Dermis blood vessel endothelial cell (primary cell): Measurements from ENCODE around the gene ARHGAP26. TPM values are rescaled to one million over a fixed set of nuclear protein-coding genes. Genes with fewer than 3 reads are reported as not detected.
"Not testable (repeated sequence)": the region's sequence is repeated elsewhere in the genome, so short reads cannot be mapped to it uniquely, and the experiment has no call there.

Experiments
- DNase-seq: peaks from one replicate; pipeline ENCODE4 v3.0.0; 2010
- total RNA-seq: library from RNA; depleted of rRNA; stranded (reverse); fragments of >200 nt; gene quantifications from 2 replicates; pipeline ENCODE4 v1.2.3, GENCODE V29; 2014

Gene ARHGAP26
- total RNA-seq, 1 donor from 2014 or later = 51.7 TPM

DNA sequence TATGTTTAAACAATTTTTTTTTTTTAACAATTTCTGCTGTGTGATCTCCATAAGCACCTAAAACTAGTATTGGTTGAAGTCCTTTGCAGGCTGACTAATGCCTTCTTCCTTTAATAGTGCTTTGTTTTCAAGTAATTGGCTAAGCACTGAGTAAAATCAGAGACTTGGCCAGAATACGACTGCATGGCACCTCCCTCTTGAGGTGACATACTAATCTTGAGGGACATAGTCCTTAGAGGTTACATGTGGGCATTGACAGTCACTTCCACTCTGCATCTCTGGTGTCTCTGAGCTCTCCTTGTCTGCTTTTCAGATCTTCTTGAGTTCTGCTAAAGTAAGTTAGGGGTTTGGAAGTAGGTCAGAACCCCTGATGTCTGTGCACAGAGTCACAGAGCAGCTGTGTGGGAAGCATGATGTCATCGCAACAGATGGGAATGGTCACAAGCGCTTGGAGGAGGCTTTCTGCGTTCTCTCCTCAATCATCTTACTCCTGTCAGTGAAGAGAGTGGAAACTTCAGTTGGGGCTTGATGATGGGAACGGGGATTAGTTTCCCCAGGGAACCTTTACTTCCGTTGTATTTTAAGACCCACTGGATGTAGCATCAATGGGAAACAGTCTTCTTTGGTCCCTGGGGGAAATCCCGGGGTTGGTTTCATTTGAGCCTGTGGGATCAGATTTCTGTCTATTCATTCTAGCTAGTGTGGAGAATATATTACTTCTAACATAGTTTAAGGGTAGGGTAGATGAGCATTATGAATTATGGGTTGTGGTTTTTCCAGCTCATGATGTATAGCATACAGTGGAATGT lies 136.9 kb downstream of the ARHGAP26 start:
- DNase-seq = no peak

DNA sequence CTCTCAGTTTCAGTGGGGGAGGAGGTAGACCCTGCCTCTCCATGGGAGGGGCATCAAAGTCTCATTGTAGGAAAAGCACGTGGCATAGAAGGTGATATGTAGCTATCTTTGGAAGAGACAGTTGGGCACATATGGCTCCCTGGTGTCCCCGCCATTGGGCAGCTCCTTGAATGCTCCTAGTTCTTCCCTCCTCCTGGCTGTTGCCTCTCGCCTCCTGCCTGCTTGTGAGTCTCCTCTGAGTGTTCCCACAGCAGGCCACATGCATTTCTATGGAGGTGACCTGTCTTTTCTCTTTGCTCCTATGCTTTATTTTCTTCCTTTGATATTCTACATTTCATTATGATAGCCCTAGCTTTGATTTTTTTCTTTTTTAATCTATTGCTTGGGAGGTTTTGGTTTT lies 138.5 kb downstream of the ARHGAP26 start:
- DNase-seq = no peak

DNA sequence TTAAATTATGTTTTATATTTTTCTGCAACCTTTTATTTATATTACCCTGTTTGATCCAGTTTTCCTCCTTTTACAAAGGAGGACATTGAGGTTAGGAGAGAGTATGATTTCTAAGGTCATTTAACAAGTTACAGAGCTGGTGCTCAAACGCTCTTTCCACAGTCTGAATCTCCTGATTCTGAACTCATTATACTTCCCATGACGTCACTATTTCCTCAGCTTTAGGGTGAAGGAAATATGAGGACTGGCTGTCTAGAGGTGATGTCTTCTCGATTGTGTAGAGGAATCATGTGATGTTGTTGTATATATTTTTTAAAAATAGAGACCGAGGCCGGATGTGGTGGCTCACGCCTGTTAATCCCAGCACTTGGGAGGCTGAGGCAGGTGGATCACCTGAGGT lies 140.0 kb downstream of the ARHGAP26 start:
- DNase-seq = peak; percentile 44

DNA sequence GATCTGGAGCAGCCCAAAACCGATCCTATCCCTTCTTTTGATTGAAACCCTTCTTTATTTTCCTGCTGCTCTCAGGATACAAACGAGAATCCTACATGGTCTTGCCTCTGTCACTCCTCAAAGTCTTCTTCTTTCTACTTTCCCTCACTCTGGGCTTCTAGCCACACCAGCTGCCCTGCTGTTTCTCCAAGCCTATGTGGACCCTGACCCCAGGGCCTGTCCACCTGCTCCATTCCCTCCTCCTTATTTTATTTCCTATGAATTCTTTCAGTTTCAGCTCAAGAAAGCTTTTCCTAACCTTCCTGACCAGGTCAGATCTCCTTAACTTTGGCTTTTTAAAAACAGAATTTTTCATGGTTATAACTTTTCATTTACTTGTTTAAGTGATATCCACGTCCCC lies 141.0 kb downstream of the ARHGAP26 start:
- DNase-seq = no peak

DNA sequence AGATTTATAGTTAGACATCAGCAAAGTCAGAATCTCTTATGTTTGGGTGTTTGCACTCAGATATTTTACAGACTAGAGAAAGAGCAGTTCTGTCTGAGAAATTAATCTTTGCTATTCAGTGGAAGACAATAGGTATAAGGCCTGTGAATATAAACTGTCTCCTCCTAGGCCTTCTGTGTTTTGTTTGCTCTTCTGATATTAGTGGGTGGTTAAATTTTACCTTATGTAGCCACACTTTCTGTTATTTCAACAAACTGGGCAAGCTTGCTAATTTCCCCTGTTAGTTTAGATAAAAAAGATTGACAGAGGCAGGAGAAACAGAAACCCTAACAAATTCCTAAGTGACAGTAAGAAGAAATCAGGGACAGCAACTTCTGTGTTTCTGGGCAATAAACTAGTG lies 141.6 kb downstream of the ARHGAP26 start:
- no peak for DNase-seq

DNA sequence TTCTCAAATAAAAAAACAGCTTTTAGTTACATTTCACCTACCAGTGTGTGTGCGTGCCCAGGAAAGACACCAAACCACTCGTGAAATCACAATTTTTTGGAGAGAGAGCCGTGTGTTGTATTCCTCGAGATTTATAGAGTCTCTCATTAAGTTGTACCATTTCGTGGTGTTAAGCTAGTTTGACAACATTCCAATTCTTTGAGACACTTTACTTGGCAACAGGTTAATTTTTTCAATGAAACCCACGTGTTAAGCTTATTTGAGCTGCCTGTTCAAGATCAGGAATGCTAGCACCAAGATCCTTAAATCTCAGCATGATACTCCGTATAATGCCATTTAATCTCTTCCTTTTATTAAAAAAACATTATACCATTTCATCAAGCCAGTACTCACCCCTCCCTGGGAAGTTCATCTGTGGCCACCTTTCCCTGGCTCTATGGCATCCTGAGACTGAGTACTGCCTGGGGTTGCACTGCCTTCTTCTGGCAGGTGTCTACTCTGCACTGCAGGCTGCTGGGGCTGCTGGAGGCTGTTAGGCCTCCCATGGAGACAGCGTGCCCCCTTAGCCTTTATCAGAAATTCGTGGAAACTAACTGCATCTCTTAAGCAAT lies 143.7 kb downstream of the ARHGAP26 start:
- no peak for DNase-seq

DNA sequence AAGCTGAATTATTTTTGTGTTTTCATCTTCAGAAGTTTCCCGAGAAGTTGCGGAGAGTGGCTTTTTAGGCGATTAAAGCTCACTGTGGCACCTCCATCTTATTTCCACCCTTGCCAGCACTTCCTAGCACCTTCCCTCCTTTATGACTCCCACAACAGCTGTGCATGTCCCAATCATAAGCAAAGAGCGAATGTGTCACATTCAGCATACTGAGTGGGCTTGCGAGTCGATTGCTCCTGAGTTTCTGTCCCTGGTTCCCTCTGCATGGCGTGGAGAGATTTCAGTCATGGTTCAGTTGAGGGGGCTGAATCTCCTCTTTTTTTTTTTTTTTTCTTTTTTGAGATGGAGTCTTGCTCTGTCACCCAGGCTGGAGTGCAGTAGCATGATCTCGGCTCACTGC lies 144.9 kb downstream of the ARHGAP26 start:
- DNase-seq = no peak

DNA sequence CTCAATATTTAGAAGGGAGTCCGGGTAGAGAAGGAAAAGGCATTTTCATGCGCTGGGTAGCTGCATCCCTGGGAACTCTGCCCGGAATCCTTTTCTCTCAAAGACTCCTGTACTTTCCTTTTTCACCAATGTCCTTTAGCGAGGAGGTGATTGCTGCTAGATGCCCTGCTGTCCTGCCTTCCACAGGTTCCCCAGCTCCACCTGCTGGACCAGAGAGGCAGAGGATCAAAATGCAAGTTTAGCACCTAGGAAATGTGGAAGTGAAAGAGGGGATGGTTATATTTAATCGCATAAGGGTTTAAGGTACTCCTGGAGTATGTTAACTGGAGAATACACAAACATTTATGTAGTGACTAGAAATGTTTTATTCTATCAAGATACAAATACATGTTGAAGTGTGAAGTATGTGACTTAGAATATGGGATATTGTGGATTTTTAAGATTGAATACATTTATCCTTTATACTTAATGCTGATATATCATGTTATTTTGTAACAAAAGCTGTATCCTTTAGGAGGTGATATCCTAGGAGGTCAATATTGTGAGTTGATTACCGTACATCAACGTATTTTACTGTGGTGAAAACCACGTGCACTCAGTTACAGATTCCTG lies 145.7 kb downstream of the ARHGAP26 start:
- peak; percentile 43 for DNase-seq

DNA sequence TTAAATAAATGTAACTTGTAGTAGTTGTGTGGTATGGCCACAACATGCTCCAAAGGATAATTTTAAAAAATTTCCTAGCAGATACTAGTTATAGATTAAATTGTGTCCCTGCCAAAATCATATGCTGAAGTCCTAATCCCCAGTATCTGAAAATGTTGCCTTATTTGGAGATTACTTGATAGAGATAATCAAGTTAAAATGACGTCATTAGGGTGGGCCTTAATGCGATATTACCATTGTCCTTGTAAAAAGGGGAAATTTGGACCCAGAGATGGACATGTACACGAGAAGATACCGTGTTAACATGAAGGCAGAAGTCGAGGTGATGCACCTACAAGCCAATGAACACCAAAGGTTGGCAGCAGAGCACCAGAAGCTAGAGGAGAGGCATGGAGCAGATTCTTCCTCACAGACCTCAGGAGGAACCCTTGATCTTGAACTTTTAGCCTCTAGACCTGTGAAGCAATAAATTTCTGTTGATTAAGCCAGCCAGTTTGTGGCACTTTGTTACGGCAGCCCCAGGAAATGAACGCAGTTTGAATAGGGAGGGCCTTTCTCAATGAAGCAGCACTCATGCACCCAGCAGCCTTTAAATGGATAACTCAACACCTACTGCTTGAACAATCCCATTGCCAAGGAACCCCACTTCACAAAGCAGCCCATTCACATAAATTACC lies 148.9 kb downstream of the ARHGAP26 start:
- no peak for DNase-seq

DNA sequence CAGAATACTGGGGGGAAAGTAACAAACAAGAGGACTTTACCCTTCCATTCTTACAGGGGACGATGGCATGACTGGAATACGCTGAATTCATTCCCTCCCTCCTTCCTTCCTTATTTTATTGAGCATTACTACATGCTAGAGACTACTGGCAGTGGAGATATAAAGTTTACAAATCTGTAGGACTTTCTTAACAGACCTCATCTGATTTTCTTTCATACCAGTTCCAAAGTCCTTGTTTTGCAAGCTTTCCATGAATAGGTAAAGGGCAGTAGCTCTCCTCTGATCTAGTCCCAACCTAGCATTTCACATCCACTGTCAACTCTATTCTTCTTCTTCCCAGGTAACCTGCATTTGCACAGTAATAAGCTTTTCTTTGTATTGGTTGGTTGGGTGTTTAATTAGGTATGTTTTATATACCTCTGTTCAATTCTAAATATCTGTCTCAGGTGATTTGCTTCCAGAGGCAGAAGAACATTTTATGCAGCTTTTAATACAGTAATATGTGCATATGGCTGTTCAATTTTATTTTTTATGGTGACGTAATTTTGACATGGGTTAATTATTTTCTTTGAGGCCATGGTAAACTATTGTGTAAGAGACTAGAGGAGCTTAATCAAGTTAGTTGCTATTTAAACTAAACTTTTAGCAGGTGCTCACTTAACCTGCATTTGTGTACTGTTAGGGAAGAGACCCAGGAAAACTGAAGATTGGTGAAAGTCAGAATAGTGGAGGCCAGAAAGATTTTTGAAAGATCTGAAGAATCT lies 150.9 kb downstream of the ARHGAP26 start:
- no peak for DNase-seq

DNA sequence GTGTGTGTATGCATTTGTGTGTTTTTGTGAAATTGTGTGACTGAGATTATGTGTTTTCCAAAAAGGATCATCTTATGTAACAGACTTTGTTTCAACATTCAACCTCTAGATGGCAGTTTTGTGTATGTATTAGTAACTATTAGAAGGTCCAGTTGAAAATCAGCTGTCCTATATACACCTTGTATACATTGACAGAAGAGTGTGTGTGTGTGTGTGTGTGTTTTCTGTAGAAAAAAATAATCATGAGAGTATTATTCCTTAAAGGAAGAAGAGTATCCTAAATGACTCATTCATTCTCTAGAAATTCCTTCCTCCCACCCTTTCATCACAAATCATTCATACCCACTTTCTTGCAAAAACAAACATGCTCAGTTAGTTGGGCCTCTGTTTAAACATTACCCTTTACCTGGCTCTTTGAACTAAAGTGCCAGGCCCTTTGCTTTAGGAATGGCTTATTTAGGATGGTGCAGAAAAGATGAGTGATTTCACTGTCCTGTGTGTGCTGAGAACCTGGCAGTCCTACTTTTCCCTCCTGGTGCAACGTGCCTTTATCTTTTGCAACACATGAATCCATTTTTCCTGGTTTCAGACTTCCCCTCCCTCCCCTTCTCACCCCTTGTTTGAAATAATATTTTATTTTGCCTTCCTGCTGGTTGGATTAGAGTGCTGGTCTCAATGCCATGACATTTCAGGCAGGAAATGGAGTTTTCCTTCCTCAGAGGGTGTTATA lies 152.2 kb downstream of the ARHGAP26 start:
- peak; percentile 78 for DNase-seq

DNA sequence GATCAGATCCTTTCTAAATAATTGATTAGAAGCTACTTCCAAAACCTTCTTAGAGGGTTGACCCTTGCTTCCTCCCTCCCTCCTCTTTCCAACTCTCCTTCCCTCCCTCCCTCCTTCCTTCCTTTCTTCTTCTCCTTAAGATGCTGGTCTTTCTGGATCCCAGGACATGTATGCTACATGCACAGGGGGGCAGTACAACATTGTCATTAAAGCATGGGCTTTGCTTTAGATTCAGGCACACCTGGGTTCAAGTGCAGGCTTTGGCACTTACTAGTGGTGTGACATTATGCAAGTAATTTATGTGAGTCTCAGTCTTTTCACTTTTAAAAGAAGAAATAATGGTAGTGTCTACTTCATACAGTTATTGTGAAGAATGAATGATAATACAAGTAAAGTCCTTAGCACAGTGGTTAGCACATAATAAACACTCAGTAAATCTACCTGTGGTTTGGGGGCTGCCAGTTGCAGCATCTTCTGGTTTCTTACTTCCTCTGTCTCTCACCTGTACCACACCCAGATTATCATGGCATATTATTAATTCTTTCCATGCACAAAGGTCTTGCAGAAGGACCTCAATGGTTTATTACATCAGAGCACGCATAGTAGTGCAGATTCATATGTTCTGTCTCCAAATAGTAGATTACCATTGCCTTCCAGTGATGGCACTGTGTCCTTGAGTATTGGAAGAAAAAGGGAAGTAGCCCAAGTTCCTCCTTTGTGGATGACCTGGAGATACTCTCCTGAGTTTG lies 154.1 kb downstream of the ARHGAP26 start:
- peak; percentile 33 for DNase-seq

DNA sequence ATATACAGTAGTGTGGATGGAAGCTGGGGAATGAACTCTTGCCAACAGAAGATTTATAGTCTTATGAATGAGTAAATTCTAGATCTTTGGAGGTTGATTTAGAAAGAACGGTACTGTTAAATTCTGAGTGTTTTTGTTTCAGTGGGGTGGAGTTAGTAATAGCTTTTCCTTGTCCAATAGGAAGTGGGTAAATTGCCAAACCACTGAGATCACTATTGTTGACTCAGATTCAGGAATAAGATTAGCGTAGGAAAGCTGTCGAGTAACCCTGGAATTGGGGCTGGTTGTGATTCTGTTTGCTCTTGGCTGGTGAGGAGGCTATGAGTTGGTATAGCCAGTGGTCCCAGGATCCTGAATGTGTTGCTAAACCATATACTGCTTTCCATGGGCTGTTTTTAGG lies 155.6 kb downstream of the ARHGAP26 start:
- peak; percentile 85 for DNase-seq

DNA sequence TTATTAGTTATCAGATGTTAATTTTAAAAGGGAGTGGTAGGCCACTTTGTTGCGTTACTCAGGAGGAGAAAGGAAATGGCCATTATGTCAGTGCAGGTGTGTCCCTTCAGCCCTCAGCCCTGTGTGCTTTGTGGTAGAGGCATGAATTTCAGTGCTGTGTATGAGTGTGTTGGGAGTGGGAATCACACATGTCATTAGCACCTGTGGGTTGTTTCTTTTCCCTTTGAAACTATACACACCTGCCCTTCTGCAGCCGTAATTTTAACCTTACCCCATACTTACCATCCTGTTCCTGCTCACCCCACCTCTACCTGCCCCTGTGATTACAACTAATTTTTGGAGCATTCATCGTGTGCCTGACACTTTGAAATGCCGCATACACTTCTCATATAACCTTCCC lies 156.4 kb downstream of the ARHGAP26 start:
- DNase-seq = peak; percentile 40

DNA sequence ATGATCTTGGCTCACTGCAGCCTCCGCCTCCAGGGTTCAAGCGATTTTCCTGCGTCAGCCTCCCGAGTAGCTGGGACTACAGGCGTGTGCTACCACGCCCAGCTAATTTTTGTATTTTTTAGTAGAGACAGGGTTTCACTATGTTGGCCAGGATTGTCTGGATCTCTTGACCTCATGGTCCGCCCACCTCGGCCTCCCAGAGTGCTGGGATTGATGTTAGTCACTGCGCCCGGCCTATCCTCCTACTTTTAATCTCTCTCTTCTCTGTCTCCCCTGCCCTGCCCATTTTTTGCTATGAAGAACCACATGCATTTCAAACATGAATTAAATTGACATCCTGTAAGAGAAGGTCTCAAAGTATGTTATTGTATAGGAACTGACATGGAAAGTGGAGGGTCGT lies 158.8 kb downstream of the ARHGAP26 start:
- DNase-seq = not testable (repeated sequence)

DNA sequence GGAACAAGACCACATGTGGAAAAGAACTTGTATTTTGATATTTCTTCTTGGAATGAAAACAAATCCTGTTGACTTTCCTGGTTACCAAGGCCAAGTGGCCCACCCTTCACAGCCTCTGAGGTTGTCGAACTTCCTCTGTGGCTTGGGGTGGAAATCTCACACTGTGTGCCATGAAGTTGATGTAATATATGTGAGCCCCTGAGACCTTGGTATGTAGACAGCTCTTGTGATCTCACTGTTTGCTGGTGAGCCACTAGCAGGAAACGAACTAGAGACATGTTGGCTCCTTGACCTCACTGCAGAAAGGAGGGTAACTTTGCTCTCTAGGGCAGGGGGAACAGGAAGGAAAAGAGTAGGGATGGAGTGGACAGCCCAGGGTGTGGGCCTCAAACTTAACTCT lies 159.4 kb downstream of the ARHGAP26 start:
- peak; percentile 51 for DNase-seq

DNA sequence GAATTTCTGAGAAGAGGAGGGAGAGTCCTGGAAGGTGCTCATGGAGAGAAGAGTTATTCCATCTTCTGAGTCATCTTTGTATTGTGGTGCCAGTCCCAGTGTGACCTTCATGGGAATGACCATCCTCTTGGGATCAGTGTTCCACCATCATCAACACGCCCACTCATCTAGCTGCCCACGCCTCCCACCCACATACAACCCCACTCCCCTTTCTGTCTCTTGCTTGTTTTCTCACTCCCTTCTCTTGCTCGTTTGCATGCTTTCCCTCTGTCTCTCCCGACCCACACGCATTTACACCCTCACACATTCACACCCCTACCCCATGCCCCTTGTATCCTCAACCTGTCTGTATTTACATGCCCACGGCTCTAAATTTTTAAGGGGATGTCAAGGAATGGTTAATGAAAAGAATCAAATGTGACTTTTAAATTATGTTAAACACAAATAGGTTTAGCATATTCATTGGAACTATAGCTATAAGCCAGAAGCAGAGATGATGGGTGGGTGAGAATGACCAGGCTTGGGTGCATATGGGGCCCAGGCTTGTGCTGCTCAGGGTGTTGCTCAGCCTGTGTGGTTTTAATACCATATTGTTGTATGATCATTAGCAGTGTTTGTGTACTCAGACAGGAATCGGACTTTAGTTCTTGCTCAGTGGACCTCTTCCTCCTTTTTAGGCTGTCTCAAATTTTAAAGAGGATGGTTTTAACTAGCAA lies 160.4 kb downstream of the ARHGAP26 start:
- DNase-seq = no peak

DNA sequence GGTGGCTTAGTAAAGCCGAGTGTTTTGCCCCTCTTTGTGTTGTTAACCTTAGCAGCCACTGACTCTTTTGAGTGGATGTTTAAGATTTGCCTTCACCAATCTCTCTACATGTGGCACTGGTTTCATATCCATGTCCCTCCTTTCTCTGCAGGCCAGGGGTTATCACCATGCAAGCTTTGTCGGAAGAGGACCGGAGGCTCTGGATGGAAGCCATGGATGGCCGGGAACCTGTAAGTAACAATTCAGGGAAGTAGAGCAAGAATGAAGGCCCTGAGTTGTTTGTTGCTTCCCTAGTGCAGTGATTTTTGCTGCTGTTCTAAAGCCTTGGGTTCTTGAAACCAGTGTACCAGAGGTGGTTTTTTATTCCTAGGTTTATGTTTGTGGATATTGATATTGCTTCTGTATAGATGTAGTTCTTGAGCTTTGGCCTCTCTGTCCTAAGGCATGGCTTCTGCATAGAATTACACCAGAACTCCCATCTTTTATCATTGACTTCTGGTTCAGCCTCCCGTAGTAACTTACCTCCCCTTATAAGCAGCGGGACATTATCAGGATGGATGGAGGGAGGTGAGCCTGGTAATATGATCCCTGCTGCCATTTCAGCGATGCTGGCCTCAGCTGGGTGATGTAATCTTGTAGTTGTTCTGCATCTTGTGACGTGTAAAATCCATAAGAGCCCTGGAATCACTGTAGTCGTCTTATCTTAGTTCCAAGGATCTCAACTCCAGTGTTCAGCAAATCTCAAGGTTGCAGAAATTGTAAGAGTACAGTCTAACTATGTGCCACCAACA lies 161.9 kb downstream of the ARHGAP26 start:
- peak; percentile 64 for DNase-seq

DNA sequence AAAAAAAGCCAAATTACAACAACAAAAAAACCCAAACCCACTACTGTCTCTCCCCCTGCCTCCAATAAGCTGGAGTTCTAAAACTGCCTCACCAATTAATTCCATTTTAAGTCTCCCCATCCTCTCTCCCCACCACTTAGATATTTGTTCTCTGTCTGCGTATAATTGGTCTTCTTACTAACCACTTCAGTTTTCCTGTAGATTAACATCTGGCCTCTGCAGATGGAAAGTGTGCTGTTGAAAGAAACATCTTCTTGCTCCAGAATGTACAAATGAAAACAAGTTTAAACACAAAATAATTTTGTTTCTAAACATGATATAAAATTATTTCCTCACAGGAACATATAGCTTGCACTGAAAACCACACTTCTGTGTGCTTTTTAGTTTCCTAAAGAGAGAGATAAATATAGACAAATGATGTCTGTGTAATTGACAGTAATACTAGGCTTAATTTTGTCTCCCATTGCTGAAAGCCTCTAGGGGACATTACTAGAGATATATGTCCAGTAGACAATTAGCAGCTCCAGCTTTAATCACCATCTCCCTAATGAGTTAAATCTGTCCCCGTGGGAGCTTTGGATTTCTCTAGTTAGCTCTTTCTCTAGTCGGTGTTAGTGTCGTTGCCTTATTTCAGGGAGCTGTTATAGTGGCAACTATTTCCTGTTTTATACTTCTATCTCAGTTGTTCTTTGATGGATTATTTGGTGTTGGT lies 164.0 kb downstream of the ARHGAP26 start:
- DNase-seq = no peak
